ENCODE data around the gene SSUH2.

DNA sequence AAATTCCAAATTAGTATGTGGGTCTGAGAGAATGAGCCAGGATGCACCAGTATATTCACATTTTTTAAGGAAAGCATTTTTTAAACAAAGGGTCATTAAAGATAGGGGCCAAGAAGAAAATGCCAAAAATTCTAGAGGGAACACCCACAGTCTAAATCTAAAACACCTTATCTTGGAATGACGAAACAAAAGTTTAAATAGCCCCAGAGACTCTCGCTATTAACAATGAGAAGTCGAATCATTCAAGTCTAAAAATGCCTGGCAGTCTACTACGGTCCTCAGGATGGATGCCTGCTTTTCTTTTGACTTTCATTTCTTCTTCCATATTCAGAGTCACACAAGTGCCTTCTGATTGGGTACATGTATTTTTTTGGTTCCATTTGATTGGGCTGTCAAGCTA lies 66.3 kb downstream of the SSUH2 start:
- TF ChIP-seq CTCF (IDR thresholded peaks at IDR 0.05) (no peak), POLR2A (IDR thresholded peaks at IDR 0.05) (no peak), POLR2AphosphoS5 (IDR thresholded peaks at IDR 0.05) (no peak)

All from suprapubic skin (tissue), 4 donors.